Esophagus (tissue), 2 donors: ENCODE results near the gene LRP5. TPM values are rescaled to one million over a fixed set of nuclear protein-coding genes. Genes with fewer than 3 reads are reported as not detected.
A peak's percentile ranks its signal among the peaks of the same experiment; 100 is the strongest.

ENCODE experiments used
- H3K27ac ChIP-seq, 2 donors: one replicate each; pipeline ENCODE4 v1.5.1; 2013; ENCODE audit warnings: low read depth in 2 of 2, mild to moderate bottlenecking in 2 of 2, inconsistent platforms in 1 of 2, low read length in 1 of 2, moderate library complexity in 1 of 2
- H3K27me3 ChIP-seq, 2 donors: one replicate each; pipeline ENCODE4 v1.6.1; 2013; ENCODE audit warnings: low read length in 2 of 2, control low read depth in 1 of 2, mild to moderate bottlenecking in 1 of 2; ENCODE audit not compliant: insufficient read depth in 2 of 2, control insufficient read depth in 1 of 2
- H3K36me3 ChIP-seq, 2 donors: one replicate each; pipeline ENCODE4 v1.6.1; 2013; ENCODE audit warnings: low read length in 1 of 2; ENCODE audit not compliant: control insufficient read depth in 2 of 2, insufficient read depth in 2 of 2
- H3K4me1 ChIP-seq, 2 donors: one replicate each; pipeline ENCODE4 v1.6.1; 2013; ENCODE audit warnings: low read length in 1 of 2; ENCODE audit not compliant: control insufficient read depth in 2 of 2, insufficient read depth in 2 of 2
- H3K4me3 ChIP-seq, 2 donors: one replicate each; pipeline ENCODE4 v1.5.1; 2013; ENCODE audit warnings: low read length in 2 of 2, mild to moderate bottlenecking in 2 of 2, low read depth in 1 of 2, moderate library complexity in 1 of 2
- H3K9me3 ChIP-seq, 2 donors: one replicate each; pipeline ENCODE4 v1.6.1; 2013; ENCODE audit warnings: mild to moderate bottlenecking in 2 of 2, low read depth in 1 of 2, low read length in 1 of 2, moderate library complexity in 1 of 2; ENCODE audit not compliant: control insufficient read depth in 2 of 2, insufficient read depth in 1 of 2
- WGBS, 2 donors: extraction: QIAGEN DNeasy Blood & Tissue Kit; methylation state at CpG; one replicate each; pipeline ENCODE4 v1.1.7; 2013; 5-methylcytosine and 5-hydroxymethylcytosine counted together
- polyA plus RNA-seq, 2 donors: library from polyadenylated mRNA; stranded (reverse); fragments of 200-250 nt; gene quantifications; one replicate each; pipeline ENCODE4 v1.2.3, GENCODE V29; 2013
- donor health status: healthy with polysubstance abuse.
- donor health status: Bipolar disorder and iron deficiency.

The LRP5 gene
- polyA plus RNA-seq, 2 donors, result 16.0 to 24.5 TPM

GRCh38 chr11:68317147-68317785 is 4.9 kb downstream of the LRP5 start:
- Histone ChIP-seq H3K4me1 (peaks cover 8 to 17% of the 10 kb centered on the region in 2 donors), H3K4me3 (no peak overlapping the region)
- WGBS, 2 donors, result 68 to 74% methylated on average over 11 to 15 of the region's 15 CpGs

GRCh38 chr11:68321293-68322051 is 9.1 kb downstream of the LRP5 start:
- WGBS, 2 donors, result 40 to 48% methylated on average over 16 of the region's 16 CpGs
- Histone ChIP-seq H3K27ac (peak overlapping the region; percentile 70 to 73), H3K27me3 (no peaks in the 10 kb centered on the region), H3K36me3 (no peaks in the 10 kb centered on the region), H3K9me3 (no peaks in the 10 kb centered on the region), H3K4me1 (peaks cover 9 to 14% of the 10 kb centered on the region in 2 donors), H3K4me3 (no peak overlapping the region)

More at GRCh38 chr11:68317147-68317785, 4.9 kb downstream of the LRP5 start:
- Histone ChIP-seq H3K9me3 (no peaks in the 10 kb centered on the region), H3K36me3 (no peaks in the 10 kb centered on the region), H3K27me3 (no peaks in the 10 kb centered on the region), H3K27ac (peak overlapping the region in 1 of 2 donors; percentile 18)

GRCh38 chr11:68322052-68322430 is 9.7 kb downstream of the LRP5 start:
- Histone ChIP-seq H3K27me3 (no peaks in the 10 kb centered on the region), H3K4me3 (no peak overlapping the region), H3K36me3 (peaks cover 0 to 4% of the 10 kb centered on the region in 2 donors), H3K27ac (peak overlapping the region; percentile 70 to 73), H3K4me1 (peaks cover 9 to 14% of the 10 kb centered on the region in 2 donors), H3K9me3 (no peaks in the 10 kb centered on the region)
- 47 to 52% methylated on average over 9 of the region's 9 CpGs for WGBS, 2 donors

GRCh38 chr11:68324241-68324640 is 11.8 kb downstream of the LRP5 start:
- H3K27me3 ChIP-seq, result no peaks in the 10 kb centered on the region
- H3K9me3 ChIP-seq, result no peaks in the 10 kb centered on the region
- WGBS, 2 donors, result 89 to 92% methylated on average over 9 of the region's 9 CpGs
- no peak overlapping the region for H3K27ac ChIP-seq
- H3K4me1 ChIP-seq, result peaks cover 9 to 14% of the 10 kb centered on the region in 2 donors
- peaks cover 0 to 4% of the 10 kb centered on the region in 2 donors for H3K36me3 ChIP-seq
- H3K4me3 ChIP-seq, result no peak overlapping the region

- Histone ChIP-seq H3K27ac (no peak overlapping the region), H3K36me3 (peaks cover 0 to 6% of the 10 kb centered on the region in 2 donors)
Observed at GRCh38 chr11:68324695-68325094, 12.3 kb downstream of the LRP5 start.

GRCh38 chr11:68325183-68325906 is 13.0 kb downstream of the LRP5 start:
- no peak overlapping the region for H3K27ac ChIP-seq
- 84 to 88% methylated on average over 18 of the region's 18 CpGs for WGBS, 2 donors
- peaks cover 10 to 16% of the 10 kb centered on the region in 2 donors for H3K4me1 ChIP-seq
- no peak overlapping the region for H3K4me3 ChIP-seq
- no peaks in the 10 kb centered on the region for H3K27me3 ChIP-seq
- H3K36me3 ChIP-seq, result peaks cover 0 to 6% of the 10 kb centered on the region in 2 donors
- no peaks in the 10 kb centered on the region for H3K9me3 ChIP-seq

More at GRCh38 chr11:68324695-68325094, 12.3 kb downstream of the LRP5 start:
- Histone ChIP-seq H3K4me1 (peaks cover 9 to 16% of the 10 kb centered on the region in 2 donors), H3K27me3 (no peaks in the 10 kb centered on the region), H3K4me3 (no peak overlapping the region), H3K9me3 (no peaks in the 10 kb centered on the region)
- WGBS, 2 donors, result 90 to 92% methylated on average over 10 of the region's 10 CpGs

- no peak overlapping the region for H3K4me3 ChIP-seq
- H3K36me3 ChIP-seq, result peaks cover 0 to 6% of the 10 kb centered on the region in 2 donors
- peaks cover 11 to 16% of the 10 kb centered on the region in 2 donors for H3K4me1 ChIP-seq
- no peaks in the 10 kb centered on the region for H3K9me3 ChIP-seq
- no peaks in the 10 kb centered on the region for H3K27me3 ChIP-seq
- WGBS, 2 donors, result 84% methylated on average over 13 of the region's 13 CpGs
- H3K27ac ChIP-seq, result no peak overlapping the region
Observed at GRCh38 chr11:68325907-68326220, 13.5 kb downstream of the LRP5 start.

GRCh38 chr11:68326334-68327215 is 14.2 kb downstream of the LRP5 start:
- Histone ChIP-seq H3K27me3 (no peaks in the 10 kb centered on the region), H3K36me3 (peaks cover 0 to 6% of the 10 kb centered on the region in 2 donors), H3K4me3 (no peak overlapping the region), H3K4me1 (peaks cover 11 to 17% of the 10 kb centered on the region in 2 donors), H3K27ac (no peak overlapping the region), H3K9me3 (no peaks in the 10 kb centered on the region)
- 84 to 90% methylated on average over 28 of the region's 28 CpGs for WGBS, 2 donors
